ENCODE measurements around the gene PSMD12. TPM values are rescaled to one million over a fixed set of nuclear protein-coding genes. Genes with fewer than 3 reads are reported as not detected.
"Not testable (repeated sequence)": the region's sequence is repeated elsewhere in the genome, so short reads cannot be mapped to it uniquely, and the experiment has no call there.

The PSMD12 gene
- total RNA-seq, 1 donor: 32.4 TPM

DNA sequence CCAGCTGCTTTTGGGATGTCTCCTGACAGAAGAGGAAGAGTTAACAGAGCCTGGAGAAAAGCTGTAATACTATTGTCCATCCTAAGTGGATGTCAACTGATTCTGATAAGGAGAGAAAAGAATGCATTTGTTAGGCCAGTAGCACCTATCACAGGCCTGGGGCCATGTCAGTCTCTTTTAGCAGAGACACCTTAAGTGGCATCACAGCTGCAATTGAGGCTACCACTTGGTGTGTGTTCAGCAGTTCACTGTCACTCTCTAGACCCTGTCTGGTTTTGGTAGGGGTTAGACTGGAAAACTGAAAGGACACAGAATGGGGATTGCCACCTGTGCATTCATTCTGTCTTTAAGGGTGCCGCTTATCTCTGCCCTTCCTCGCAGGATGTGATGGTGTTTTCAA is 42.0 kb downstream of the PSMD12 start:
- TF ChIP-seq, protein P1, sequence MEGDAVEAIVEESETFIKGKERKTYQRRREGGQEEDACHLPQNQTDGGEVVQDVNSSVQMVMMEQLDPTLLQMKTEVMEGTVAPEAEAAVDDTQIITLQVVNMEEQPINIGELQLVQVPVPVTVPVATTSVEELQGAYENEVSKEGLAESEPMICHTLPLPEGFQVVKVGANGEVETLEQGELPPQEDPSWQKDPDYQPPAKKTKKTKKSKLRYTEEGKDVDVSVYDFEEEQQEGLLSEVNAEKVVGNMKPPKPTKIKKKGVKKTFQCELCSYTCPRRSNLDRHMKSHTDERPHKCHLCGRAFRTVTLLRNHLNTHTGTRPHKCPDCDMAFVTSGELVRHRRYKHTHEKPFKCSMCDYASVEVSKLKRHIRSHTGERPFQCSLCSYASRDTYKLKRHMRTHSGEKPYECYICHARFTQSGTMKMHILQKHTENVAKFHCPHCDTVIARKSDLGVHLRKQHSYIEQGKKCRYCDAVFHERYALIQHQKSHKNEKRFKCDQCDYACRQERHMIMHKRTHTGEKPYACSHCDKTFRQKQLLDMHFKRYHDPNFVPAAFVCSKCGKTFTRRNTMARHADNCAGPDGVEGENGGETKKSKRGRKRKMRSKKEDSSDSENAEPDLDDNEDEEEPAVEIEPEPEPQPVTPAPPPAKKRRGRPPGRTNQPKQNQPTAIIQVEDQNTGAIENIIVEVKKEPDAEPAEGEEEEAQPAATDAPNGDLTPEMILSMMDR (IDR thresholded peaks at IDR 0.05; ENCODE audit: insufficient read depth, low read depth, low read length): no peak
- no peak overlapping the region for H3K4me3 ChIP-seq (ENCODE audit: low read depth, low read length)
- DNase-seq (ENCODE audit: low read depth): no peak

DNA sequence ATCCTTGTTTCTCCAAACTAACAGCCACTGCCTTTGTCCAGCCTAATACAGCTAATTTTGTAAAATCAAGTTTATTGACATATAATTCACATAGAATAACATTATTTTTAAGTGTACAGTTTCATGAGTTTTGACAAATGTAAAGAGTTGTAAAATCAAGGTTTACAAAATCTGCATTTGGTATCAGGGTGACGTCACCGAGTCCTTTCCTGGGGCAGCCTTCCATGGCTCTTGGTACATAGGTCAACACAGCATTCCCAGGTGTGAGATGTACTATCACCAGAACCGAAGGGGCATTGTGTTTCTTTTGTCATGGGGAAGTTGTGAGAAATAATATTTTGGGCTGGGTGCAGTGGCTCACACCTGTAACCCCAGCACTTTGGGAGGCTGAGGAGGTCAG is 42.9 kb downstream of the PSMD12 start:
- H3K4me3 ChIP-seq (ENCODE audit: low read depth, low read length): no peak overlapping the region
- no peak for DNase-seq (ENCODE audit: low read depth)
- TF ChIP-seq, protein P1 (IDR thresholded peaks at IDR 0.05; ENCODE audit: insufficient read depth, low read depth, low read length): no peak

DNA sequence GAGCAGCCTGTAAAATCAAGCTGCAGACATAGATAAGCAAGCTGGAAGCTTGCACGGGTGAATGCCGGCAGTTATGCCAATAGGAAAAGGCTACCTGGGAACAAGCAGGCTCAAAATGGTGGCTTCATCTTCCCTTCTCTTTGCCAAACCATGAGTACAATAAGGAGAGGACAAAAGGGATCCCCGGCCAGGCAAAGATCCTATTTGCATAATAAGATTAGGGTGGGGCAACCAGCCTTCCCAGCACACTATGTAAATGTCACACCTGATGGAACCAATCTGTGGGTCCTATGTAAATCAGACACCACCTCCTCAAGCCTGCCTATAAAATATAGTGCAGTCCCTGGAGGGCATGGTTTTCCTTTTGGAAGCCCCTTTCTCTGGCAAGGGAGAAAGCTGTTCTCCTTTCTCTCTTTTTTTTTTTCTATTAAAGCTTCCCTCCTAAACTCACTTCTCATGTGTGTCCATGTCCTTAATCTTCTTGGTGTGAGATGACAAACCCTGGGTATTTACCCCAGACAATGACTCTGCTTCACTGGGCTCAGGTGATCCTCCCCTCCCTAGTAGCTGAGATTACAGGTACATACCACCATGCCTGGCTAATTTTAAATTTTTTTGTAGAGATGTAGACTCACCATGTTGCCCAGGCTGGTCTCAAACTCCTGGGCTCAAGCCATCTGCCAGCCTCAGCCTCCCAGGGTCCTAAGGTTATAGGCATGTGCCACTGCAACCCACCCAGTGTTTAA is 44.2 kb downstream of the PSMD12 start:
- TF ChIP-seq, protein P1 (IDR thresholded peaks at IDR 0.05; ENCODE audit: insufficient read depth, low read depth, low read length): no peak
- DNase-seq (ENCODE audit: low read depth): no peak
- H3K4me3 ChIP-seq (ENCODE audit: low read depth, low read length): no peak overlapping the region

DNA sequence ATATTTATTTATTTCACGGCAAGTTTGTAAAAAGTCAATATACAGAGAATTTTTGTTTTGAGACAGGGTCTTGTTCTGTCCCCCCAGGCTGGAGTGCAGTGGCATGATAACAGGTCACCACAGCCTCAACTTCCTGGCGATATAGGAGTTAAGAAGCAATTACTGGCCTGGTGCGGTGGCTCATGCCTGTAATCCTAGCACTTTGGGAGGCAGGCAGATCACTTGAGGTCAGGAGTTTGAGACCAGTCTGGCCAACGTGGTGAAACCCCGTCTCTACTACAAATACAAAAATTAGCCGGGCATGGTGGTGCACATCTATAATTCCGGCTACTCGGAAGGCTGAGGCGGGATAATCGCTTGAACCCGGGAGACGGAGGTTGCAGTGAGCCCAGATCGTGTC is 44.9 kb downstream of the PSMD12 start:
- H3K4me3 ChIP-seq (ENCODE audit: low read depth, low read length); DNase-seq (ENCODE audit: low read depth): not testable (repeated sequence)

DNA sequence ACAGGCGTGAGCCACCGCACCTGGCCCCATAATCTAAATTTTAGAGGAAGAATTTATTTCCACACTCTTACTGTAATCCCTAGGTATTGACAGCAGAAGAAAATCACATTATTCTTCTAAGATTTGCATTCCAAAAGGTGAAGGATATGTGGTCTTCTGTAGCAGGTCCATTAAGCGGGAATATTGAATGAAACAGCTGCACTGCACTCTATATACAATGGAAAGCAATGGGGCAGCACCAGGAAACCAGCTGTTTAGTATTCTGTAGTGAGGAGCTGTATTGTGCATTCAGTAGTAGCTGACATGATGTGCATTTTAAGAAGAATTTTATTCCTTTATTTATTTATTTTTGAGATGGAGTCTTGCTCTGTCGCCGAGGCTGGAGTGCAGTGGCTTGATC is 49.6 kb downstream of the PSMD12 start:
- TF ChIP-seq, protein P1 (IDR thresholded peaks at IDR 0.05; ENCODE audit: insufficient read depth, low read depth, low read length): no peak
- H3K4me3 ChIP-seq (ENCODE audit: low read depth, low read length): no peak overlapping the region
- no peak for DNase-seq (ENCODE audit: low read depth)

DNA sequence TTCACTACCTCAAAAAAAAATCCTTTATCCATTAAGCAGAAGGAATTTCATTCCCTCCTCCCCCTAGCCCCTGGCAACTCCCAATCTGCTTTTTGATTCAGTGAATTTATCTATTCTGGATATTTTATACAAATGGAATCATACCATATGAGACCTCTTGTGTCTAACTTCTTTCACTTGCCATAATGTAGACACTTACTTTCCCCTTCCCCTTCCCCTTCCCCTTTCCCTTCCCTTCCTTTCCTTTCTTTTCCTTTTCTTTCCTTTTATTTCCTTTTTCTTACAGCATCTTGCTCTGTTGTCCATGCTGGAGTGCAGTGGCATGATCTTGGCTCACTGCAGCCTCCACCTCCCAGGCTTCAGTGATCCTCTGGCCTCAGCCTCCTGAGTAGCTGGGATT is 50.5 kb downstream of the PSMD12 start:
- no peak for DNase-seq (ENCODE audit: low read depth)
- H3K4me3 ChIP-seq (ENCODE audit: low read depth, low read length): no peak overlapping the region
- TF ChIP-seq, protein P1 (IDR thresholded peaks at IDR 0.05; ENCODE audit: insufficient read depth, low read depth, low read length): no peak

DNA sequence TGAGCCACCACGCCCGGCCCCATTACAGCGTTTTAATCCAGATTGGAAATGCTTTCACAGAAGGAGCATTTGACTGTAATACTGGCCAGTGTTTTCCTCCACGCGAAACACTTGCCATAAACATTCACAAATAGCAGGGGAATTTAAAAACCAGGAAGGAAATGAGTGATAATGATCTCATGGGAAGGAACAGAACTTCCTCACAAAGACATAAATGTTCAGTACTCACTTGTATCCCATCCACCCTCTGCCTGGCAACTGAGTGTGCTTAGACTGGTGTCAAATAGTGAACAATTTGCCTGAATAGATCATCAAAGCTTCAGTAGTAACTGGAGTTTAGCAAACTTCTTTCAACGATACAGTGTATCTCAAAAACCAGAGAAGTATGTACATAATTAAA is 54.1 kb downstream of the PSMD12 start:
- TF ChIP-seq, protein P1 (IDR thresholded peaks at IDR 0.05; ENCODE audit: insufficient read depth, low read depth, low read length): no peak
- no peak for DNase-seq (ENCODE audit: low read depth)
- no peak overlapping the region for H3K4me3 ChIP-seq (ENCODE audit: low read depth, low read length)
